GM19324 (cell line): ENCODE data around the gene ANGPT4.
"Not testable (repeated sequence)": the region's sequence is repeated elsewhere in the genome, so short reads cannot be mapped to it uniquely, and the experiment has no call there.

Experiments used
- ATAC-seq: cut with Tn5 transposase; IDR thresholded peaks from one replicate; pipeline ENCODE4 v1.9.1; 2021; ENCODE audit warnings: mild to moderate bottlenecking, moderate library complexity; ENCODE audit not compliant: unreplicated experiment, low FRiP score

Gene ANGPT4

DNA sequence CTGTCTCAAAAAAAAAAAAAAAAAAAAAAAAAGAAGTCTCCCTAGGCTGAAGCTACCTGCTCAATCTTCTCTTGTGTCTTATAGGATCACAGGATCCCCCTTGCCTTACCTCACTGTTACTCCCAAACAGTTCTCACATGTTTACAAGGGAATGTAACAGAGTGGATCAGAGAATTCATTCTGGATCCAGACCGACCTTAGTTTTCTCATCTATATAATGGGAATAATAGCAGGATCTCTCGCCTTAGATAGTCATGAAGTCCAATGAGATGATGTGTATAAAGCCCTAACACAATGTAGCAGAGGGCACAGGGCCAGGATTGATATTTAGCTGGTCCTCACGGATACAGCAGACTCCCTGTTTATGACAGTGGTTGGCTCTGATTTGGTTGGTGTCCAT lies 84.9 kb downstream of the ANGPT4 start:
- no peak for ATAC-seq

DNA sequence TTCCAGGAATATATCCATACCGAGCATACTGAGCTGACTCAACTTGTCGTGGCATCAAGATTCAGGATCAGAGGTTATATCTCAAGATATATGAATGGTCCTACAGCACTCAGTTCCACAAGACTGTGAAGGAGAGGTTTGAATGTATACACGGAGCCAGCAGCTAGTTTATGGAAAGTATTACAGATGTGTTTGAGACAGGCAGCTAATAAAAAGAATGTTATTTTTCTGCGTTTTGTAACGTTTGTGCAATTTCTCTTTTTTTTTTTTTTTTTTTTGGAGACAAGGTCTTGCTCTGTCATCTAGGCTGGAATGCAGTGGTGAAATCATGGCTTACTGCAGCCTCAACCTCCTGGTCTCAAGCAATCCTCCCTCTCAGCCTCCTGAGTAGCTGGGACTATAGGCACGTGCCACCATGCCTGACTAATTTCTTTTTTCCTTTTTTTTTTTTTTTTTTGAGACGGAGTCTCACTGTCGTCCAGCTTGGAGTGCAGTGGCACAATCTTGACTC lies 86.1 kb downstream of the ANGPT4 start:
- ATAC-seq = no peak

- no peak for ATAC-seq
Observed at GRCh38 chr20:829551-829950, 86.6 kb downstream of the ANGPT4 start.

DNA sequence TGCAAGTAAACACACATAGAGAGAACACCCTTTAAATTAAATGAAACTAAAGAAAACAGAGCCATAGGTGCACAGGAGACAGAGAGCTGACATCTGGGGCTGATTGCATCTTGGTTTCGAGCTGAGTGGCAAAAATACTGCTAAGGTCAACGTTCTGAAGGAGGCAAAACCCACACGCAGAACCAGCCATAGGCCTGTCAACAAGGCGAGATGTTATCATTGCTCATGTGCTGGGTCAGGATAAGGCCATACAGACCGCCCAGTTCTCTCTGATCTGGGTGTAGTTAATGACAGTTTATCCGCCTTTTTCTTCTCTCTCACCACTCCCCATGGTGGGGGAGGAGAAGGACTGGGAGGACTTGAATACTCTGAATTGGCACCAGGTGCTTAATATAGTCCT lies 87.1 kb downstream of the ANGPT4 start:
- ATAC-seq = no peak

GRCh38 chr20:827981-828380 lies 88.2 kb downstream of the ANGPT4 start:
- not testable (repeated sequence) for ATAC-seq

GRCh38 chr20:826695-827323 lies 89.3 kb downstream of the ANGPT4 start:
- no peak for ATAC-seq

DNA sequence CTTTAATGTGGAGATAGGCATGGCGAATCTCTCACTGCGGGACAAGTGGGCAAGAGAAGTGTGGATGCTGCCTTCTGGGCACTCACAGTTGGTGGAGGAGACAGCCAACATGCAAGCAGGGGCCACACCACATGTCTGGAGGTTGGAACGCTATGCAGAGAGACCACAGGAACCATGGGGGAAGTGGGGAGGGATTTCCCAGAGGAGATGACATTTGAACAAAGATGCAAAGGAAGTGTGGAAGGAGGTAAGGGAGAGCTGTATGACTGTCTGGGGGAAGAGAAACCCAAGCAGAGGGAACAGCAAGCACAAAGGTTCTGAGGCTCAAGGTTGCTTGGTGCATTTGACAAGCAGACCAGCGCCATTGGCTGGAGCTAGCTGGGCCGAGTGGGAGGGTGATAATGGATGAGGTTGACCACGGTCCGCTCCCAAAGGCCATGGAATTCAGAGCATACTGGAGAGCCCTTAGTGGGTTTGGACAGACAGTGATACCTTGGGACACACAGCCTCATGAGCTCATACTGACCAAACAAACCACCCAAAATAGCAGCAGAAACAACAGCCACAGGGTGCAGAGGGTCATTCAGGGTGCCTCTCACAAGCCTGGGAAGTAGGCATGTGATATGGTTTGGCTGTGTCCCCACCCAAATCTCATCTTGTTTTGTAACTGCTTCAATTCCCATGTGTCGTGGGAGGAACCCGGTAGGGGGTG lies 90.3 kb downstream of the ANGPT4 start:
- no peak for ATAC-seq

DNA sequence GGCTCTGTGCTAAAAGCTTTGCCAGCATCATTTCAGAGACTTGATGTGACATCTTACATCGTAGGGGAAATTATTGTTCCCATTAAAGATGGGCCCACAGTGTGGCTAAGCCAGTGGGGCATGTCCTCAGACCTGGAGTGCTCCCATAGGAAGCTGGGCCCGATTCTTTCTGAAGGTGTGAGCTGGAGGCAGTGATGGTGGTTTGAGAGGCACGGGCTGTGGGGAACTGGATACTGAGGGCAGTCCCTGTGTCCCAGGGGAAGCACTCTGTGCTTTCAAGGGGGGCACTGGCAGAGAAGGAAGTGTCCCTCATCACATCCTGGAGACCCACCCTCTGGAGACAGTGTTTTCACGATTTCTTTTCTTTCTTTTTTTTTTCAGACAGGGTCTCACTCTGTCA lies 91.2 kb downstream of the ANGPT4 start:
- no peak for ATAC-seq

DNA sequence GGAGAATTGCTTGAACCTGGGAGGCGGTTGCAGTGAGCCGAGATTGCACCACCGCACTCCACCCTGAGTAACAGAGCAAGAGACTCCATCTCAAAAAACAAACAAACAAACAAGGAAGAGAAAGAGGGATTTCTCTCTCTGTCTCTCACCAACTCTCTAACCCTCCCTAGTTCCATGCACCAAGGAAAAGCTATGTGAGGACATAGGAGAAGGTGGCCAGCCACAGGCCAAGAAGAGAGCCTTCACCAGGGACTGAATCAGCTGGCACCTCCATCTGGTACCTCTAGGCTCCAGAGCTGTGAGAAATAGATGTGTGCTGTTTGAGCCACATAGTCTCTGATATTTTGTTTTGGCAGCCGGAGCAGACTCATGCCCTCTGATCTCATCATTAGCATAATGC lies 91.6 kb downstream of the ANGPT4 start:
- ATAC-seq = no peak

- ATAC-seq = no peak
Observed at GRCh38 chr20:823574-823902, 92.6 kb downstream of the ANGPT4 start.

- ATAC-seq = no peak
Observed at GRCh38 chr20:822651-823573, 93.2 kb downstream of the ANGPT4 start.

DNA sequence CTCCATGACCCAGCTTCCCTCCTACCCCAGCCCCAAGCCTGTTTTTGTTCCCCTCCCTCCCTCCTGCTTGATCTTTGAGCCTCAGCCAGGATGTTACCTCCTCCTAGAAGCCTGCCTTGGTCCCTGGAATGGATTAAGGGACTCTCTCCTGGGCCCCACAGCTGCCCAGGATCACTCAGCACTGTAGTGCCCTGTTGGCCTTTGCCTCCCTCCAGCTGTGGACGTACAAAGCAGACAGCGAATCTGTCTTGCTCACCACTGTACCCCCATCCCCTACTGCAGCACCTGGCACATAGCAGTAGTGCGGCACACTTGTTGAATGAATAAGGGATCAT lies 94.4 kb downstream of the ANGPT4 start:
- ATAC-seq = no peak

GRCh38 chr20:821046-821730 lies 94.9 kb downstream of the ANGPT4 start:
- no peak for ATAC-seq

DNA sequence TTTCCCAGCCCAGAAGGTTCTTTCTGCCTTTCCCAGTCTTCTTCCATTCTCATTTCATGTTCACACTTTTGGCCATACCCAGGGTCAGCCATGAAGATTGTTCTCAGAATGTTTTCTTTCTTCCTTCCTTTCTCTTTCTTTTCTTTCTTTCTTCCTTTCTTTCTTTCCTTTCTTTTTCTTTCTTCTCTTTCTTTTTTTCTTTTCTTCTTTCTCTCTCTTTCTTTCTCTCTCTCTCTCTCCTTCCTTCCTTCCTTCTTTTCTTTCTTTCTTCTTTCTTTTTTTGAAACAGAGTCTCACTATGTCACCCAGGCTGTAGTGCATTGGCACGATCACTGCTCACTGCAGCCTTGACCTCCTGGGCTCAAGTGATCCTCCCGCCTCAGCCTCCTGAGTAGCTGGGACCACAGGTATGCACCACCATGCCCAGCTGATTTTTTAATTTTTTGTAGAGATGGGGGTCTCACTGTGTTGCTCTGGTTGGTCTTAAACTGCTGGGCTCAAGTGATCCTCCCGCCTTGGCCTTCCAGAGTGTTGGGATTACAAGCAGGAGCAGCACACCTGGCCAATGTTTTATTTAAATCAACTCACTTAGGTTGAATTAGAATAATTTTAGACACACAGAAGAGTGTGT lies 95.7 kb downstream of the ANGPT4 start:
- ATAC-seq = no peak
